Stromal cell of bone marrow (primary cell): ENCODE results near the gene ANKRD55.
A peak's percentile ranks its signal among the peaks of the same experiment; 100 is the strongest.
"Not testable (repeated sequence)": the region's sequence is repeated elsewhere in the genome, so short reads cannot be mapped to it uniquely, and the experiment has no call there.

ENCODE experiments used
- DNase-seq: peaks from one replicate; pipeline ENCODE4 v3.0.0-alpha.2; 2012; ENCODE audit warnings: low read depth

Gene ANKRD55

GRCh38 chr5:56207537-56207936 lies 25.6 kb downstream of the ANKRD55 start:
- DNase-seq, result no peak

- DNase-seq, result peak; percentile 78
These were observed 26.8 kb downstream of the ANKRD55 start for GRCh38 chr5:56206126-56206910.

- DNase-seq, result not testable (repeated sequence)
These were observed 29.2 kb downstream of the ANKRD55 start for GRCh38 chr5:56203936-56204335.

- DNase-seq, result no peak
These were observed 30.6 kb downstream of the ANKRD55 start for GRCh38 chr5:56202483-56202882.

- DNase-seq, result not testable (repeated sequence)
These were observed 31.3 kb downstream of the ANKRD55 start for GRCh38 chr5:56201762-56202261.

GRCh38 chr5:56200971-56201666 lies 32.0 kb downstream of the ANKRD55 start:
- peak; percentile 58 for DNase-seq

GRCh38 chr5:56195016-56195415 lies 38.1 kb downstream of the ANKRD55 start:
- DNase-seq, result no peak

GRCh38 chr5:56192246-56192645 lies 40.9 kb downstream of the ANKRD55 start:
- no peak for DNase-seq

GRCh38 chr5:56191656-56192055 lies 41.5 kb downstream of the ANKRD55 start:
- DNase-seq, result no peak

GRCh38 chr5:56190497-56190896 lies 42.6 kb downstream of the ANKRD55 start:
- no peak for DNase-seq

- DNase-seq, result no peak
These were observed 47.3 kb downstream of the ANKRD55 start for GRCh38 chr5:56185768-56186311.

- DNase-seq, result peak; percentile 77
These were observed 49.6 kb downstream of the ANKRD55 start for GRCh38 chr5:56183506-56183905.

- DNase-seq, result no peak
These were observed 53.7 kb downstream of the ANKRD55 start for GRCh38 chr5:56179442-56179841.

GRCh38 chr5:56178823-56179222 lies 54.3 kb downstream of the ANKRD55 start:
- no peak for DNase-seq

GRCh38 chr5:56176871-56177533 lies 56.1 kb downstream of the ANKRD55 start:
- DNase-seq, result no peak

GRCh38 chr5:56176155-56176798 lies 56.9 kb downstream of the ANKRD55 start:
- peak; percentile 43 for DNase-seq

- DNase-seq, result peak; percentile 57
These were observed 57.6 kb downstream of the ANKRD55 start for GRCh38 chr5:56175488-56175887.

- DNase-seq, result no peak
These were observed 58.1 kb downstream of the ANKRD55 start for GRCh38 chr5:56175021-56175420.

GRCh38 chr5:56172241-56172640 lies 60.9 kb downstream of the ANKRD55 start:
- DNase-seq, result peak; percentile 79

- DNase-seq, result peak; percentile 94
These were observed 62.6 kb downstream of the ANKRD55 start for GRCh38 chr5:56170557-56170956.

GRCh38 chr5:56169949-56170348 lies 63.2 kb downstream of the ANKRD55 start:
- no peak for DNase-seq

- DNase-seq, result peak; percentile 39
These were observed 63.8 kb downstream of the ANKRD55 start for GRCh38 chr5:56169281-56169680.
